NCI-H1417 (cell line): ENCODE data around the gene APOL2.
A peak's percentile ranks its signal among the peaks of the same experiment; 100 is the strongest.
"Not testable (repeated sequence)": the region's sequence is repeated elsewhere in the genome, so short reads cannot be mapped to it uniquely, and the experiment has no call there.

ENCODE experiments used
- DNase-seq, 3 experiments: peaks; one replicate each; lab custom pipeline; 2025; lab: John Stamatoyannopoulos, UW

Gene APOL2

DNA sequence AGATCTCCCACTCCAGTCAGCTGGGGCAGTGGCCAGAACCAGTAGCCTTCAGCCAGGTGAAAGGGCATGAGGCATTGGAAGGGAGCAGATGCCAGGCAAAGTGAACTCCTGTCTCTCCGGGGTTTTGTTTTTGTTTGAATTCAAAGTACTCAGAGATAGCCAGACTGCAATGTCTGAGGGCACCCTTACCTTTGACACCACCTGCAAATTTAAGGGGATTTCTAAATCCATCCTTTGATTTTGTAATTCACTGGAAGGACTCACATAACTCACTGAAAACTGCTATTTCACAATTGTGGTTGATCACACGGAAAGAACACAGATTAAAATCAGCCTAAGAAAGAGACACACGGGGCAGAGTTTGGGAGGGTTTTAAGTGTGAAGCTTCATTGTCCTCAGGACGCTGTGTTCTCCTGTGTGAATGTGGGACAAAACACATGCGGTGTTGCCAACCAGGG is 23.9 kb upstream of the APOL2 start:
- not testable (repeated sequence) for DNase-seq

- not testable (repeated sequence) for DNase-seq
These were observed 23.0 kb upstream of the APOL2 start for GRCh38 chr22:36262307-36262706.

- not testable (repeated sequence) for DNase-seq
These were observed 22.3 kb upstream of the APOL2 start for GRCh38 chr22:36261675-36262074.

- DNase-seq: no peak
These were observed 20.4 kb upstream of the APOL2 start for GRCh38 chr22:36259615-36260300.

GRCh38 chr22:36258701-36259614 is 19.6 kb upstream of the APOL2 start:
- DNase-seq: peak in 2 of 3 experiments; percentile 10 to 48

DNA sequence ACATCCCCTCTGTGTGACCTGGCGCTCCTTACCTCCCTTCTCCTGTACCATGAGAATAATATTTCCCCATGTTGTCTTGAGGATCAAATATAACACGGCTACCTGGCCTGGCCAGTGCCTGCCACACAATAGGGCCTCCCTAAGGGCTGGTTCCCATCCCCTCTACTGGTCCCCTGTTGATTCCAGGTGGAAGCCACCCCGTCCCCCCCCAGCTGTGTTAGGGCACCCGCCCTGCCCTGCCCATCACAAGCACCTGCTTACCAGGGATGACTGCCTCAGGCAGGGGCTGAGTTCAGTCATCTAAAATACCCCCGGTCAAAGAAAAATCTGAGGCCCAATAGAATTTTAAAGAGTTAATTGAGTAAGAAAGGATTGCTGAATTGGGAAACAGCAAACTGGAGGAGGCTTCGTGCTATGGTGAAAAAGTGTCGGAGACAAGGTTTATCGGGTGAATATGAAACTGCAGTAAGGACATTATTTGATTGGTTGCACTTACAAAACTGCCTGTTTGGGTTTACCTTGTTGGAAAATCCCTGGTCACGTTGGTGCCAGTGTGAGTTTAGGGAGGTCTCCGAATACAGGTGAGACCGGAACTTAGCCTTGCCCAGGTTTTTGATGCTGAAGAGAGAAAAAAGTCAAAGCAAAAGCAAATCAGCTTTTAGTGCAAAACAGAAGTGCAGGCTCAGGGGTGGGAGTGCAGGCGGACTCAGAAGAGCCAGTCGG is 18.8 kb upstream of the APOL2 start:
- peak in 2 of 3 experiments; percentile 5 to 16 for DNase-seq

DNA sequence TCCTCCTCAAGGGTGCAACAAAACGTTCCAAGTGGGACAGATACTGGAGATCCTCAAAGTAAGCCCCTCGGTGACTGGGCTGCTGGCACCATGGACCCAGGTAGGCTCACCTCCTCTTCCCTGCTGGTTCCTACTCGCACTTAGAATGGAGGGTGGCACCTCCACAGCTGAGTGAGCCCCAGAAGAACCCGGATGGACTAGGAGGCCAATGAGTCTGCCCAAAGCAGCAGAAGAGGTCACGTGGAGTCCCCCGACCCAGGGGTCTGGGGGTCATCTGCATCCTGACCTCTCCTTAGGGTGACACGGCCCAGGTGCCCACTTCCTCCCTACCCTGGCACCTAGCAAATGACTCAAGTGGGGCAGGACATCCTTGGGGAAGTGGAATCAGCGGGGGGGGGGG is 18.0 kb upstream of the APOL2 start:
- DNase-seq: no peak

GRCh38 chr22:36256478-36256877 is 17.2 kb upstream of the APOL2 start:
- no peak for DNase-seq

- DNase-seq: not testable (repeated sequence)
These were observed 16.2 kb upstream of the APOL2 start for GRCh38 chr22:36255572-36255971.

- peak in 1 of 3 experiments; percentile 4 for DNase-seq
These were observed 14.5 kb upstream of the APOL2 start for GRCh38 chr22:36253523-36254490.

- no peak for DNase-seq
These were observed 13.6 kb upstream of the APOL2 start, which contains the start of gene APOL1 for GRCh38 chr22:36252754-36253522. Gene APOL1 (plus strand): TSS chr22:36253133. CDS start chr22:36254956, 1,823 bp downstream.

DNA sequence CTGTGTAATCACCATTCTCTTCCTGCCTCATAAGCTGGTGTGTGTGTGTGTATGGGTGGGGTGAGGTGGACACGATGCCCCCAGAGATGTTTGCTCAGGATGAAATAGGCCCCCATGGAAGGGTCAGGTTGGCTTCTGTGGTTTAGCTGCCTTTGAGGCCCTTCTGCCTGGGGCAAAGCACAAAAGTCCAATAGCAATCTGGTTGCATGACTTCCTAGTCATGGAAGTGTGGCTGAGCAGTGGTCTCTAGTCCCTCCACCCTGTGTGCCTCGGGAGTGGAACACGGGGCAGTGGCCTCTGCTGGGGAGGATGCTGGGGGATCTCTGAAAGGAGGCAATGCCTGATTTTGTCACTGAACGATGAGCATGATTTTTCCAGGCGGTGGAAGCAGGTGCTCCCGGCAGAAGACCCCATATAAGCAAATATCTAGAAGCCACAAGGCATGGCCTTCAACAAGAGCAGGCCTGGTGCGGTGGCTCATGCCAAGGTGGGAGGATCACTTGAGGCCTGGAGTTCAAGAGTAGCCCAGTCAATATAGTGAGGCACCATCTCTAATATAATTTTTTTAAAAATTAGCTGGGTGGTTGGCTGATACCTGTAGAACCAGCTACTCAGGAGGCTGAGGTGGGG is 12.8 kb upstream of the APOL2 start:
- not testable (repeated sequence) for DNase-seq

- not testable (repeated sequence) for DNase-seq
These were observed 11.1 kb upstream of the APOL2 start for GRCh38 chr22:36250292-36250960.

GRCh38 chr22:36249160-36249559 is 9.8 kb upstream of the APOL2 start:
- no peak for DNase-seq

GRCh38 chr22:36247955-36248354 is 8.6 kb upstream of the APOL2 start:
- DNase-seq: no peak

- no peak for DNase-seq
These were observed 7.4 kb upstream of the APOL2 start for GRCh38 chr22:36246718-36247117.

DNA sequence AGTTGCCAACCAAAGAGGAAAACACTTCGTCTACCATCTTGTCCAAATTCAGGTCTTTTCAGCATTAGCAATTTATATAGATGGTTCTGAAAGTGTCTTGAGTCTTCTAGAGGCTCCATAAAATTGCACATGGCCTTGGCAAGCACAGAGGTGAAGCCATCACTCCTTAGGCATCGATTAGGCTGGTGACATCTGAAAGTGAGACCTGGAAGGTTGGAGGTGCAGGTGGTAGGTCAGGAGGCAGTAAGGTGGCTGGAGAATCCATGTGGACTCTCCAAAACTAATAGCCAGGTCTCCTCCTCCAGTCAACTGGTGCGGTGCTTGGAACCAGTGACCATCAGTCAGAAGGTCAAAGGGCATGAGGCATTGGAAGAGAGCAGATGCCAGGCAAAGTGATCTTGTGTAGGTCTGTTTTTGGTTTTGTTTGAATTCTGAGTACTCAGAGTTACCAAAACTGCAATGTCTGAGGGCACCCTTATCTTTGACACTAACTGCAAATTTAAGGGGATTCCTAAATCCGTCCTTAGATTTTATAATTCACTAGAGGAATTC is 6.6 kb upstream of the APOL2 start:
- no peak for DNase-seq

DNA sequence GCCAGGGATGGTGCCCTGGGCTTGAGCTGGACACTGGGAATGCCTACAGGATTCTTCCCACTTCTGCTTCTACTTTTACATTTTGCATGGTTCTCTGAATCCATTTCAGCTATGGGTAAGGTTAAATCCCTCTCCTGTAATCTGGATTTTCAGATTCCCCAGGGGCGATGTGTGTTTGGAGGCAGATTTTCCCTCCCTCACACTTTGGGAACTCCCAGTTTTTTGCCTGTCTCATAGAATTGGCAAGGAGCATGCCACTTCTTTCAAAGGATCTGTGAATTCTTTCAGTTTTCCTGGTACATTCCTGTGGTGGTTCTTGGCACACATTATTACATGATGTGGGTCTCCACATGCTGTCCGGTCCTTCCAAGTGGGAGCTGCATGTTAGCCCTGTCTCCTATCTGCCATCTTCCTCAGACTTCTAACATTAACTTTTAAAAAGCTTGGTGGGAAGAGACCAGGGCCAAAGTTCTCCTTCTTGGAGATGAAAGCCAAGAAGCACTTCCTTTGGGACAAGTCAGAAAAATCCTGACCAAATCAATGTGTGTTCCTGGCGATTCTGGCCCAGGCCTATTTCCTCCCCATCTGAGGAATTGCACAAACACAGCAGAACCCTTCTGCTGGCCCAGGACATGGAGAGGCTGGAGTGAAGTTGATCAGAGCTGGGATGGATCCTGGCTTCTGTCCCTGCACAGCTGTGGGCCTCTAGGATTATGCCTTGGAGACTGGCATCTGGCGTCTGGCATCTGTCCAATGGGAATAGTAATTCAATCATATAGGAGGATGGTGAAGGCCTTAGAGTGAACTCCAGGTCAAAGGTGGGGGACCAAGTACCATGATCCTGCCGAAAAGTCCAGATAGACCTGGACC is 5.4 kb upstream of the APOL2 start:
- no peak for DNase-seq
